Forelimb muscle (tissue), 1 donor: ENCODE measurements around the gene VASH1. TPM values are rescaled to one million over a fixed set of nuclear protein-coding genes. Genes with fewer than 3 reads are reported as not detected.
"Not testable (repeated sequence)": the region's sequence is repeated elsewhere in the genome, so short reads cannot be mapped to it uniquely, and the experiment has no call there.

Experiments used
- DNase-seq: peaks from one replicate; pipeline ENCODE4 v3.0.0-alpha.2; 2013; ENCODE audit warnings: low read depth
- polyA plus RNA-seq: library from polyadenylated mRNA; unstranded; fragments of 120-200 nt; gene quantifications from one replicate; pipeline ENCODE4 v1.2.1, GENCODE V29; 2013; ENCODE audit not compliant: insufficient read length

The VASH1 gene
- polyA plus RNA-seq, result 45.7 TPM

- no peak for DNase-seq
Measured at GRCh38 chr14:76761136-76761959, at the start of gene VASH1. VASH1 (plus strand) TSS chr14:76761468; CDS start chr14:76762822, 1,354 bp downstream.

DNA sequence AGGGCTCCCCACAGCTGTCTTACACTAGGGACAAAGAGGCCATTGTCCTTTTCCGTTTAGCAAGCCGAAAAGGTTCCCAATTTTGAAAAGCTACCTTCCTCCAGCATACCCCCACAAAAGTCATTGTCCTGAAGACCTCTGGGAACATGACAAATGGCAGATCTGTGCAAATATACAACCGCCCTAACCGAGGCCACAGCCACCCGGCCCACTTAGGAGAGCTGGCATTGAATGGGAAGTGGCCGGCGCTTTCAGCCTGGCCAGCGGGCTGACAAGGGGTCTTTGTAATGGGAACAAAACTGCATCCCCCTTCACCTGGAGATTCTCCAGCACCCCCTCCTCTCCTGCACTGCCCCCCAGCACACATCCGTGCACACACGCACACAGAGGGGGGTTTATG, 48.1 kb upstream of the VASH1 start:
- no peak for DNase-seq

DNA sequence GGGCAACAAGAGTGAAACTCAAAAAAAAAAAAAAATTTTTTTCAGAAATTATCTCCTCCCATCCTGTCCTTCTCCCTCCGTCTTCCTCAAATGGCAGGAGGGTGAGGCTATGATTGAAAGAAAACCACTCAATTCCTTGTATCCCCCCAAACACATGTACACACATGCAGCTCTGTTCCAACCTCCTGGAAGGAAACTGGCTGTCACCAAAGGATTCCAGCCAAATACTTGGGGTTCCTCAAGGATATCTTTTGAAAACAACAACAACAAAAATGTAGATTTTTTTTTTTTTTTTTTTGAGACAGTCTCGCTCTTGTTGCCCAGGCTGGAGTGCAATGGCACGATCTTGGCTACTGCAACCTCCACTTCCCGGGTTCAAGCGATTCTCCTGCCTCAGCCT, 46.8 kb upstream of the VASH1 start:
- no peak for DNase-seq

- no peak for DNase-seq
Measured at GRCh38 chr14:76715101-76715500, 46.2 kb upstream of the VASH1 start.

- no peak for DNase-seq
Measured at GRCh38 chr14:76715511-76716081, 45.7 kb upstream of the VASH1 start.

- no peak for DNase-seq
Measured at GRCh38 chr14:76716285-76716684, 45.0 kb upstream of the VASH1 start.

DNA sequence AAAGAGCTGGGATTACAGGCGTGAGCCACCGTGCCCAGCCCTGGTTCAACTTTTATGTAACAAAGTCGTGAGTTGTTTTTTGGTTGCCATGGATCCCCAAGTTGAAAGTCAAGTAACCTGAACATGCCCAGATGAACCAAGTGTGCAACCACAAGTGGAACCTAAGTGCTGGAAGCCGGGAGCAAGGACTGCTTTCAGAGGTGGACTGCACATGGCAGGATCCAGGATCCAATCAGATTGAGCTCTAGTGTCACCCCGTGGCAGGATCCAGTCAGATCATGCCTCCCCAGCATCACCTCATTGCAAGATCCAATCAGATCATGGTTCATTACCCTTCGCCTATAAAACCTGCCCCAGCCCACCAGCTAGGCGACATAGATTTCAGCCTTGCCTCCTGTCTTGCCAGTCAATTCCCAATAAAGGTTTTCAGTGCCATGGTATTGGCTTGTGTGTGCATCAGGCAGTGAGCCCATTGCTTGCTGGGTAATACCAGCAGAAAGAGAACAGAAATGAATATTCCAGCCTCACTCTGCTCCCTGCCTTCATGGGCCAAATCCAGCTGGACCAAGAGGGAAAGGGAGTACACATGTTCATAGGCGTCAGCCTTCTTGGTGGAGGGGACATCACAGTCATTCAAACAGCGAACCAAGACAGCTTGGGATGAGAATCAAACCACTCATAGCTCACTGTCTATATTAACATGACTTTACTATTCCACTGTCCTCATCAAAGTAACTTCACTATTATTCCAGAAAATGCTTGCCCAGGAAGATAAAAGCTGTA, 43.6 kb upstream of the VASH1 start:
- no peak for DNase-seq

DNA sequence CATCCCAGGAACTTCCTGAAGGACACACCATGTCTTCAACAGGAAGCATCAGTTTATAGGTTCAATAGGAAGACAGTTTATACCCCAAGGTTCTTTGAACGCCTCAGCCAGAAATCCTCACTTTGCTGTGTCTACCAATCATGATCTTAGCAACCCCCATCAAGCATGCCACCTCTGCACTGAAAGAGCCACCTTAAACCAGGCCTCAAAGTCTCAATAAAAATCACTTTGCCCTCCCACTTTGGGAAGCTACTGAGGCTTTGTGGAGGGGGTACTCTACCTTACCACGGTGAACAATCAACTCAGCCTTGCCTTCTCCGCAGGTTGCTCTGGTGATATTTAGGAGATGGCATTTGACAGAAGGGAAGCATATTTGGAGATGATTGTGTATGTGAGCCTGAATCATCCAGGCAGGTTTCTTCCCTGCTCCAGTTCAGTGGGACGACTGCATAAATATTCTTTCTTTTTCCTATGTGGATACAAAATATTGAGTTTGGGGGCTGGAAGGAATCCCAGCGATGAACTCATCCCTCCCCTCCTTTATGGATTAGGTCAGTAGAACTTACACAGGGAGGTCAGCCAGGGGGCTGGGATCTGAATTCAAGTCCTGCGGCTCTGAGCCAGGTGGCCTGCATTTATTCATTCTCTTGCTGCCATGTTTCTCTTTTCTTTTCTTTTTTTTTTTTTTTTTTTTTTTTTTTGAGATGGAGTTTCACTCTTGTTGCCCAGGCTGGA, 42.8 kb upstream of the VASH1 start:
- peak; percentile 89 for DNase-seq

GRCh38 chr14:76719666-76720065, 41.6 kb upstream of the VASH1 start:
- DNase-seq, result no peak

GRCh38 chr14:76720382-76720813, 40.9 kb upstream of the VASH1 start:
- DNase-seq, result no peak

GRCh38 chr14:76721506-76721905, 39.8 kb upstream of the VASH1 start:
- not testable (repeated sequence) for DNase-seq

GRCh38 chr14:76724651-76725550, 36.4 kb upstream of the VASH1 start:
- DNase-seq, result no peak

- no peak for DNase-seq
Measured at GRCh38 chr14:76726551-76726970, 34.7 kb upstream of the VASH1 start.

DNA sequence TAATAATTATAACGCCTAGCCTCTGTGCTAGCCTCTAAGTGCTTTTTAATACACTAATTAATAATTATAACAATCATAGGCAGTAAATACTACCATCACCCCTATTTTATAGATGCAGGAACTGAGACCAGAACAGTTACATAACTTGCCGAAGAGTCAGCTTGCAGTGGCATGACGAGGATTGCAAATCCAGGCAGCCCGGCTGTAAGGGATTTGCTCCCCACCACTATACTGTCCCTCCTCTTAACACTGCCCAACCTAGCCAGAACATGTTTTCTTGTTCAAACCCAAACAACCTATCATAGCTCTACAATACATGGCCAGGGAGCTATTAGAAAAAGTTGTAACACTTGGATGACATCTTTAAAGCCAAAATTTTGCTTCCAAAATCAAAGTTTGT, 33.9 kb upstream of the VASH1 start:
- DNase-seq, result no peak

GRCh38 chr14:76727901-76728300, 33.4 kb upstream of the VASH1 start:
- DNase-seq, result no peak

GRCh38 chr14:76729258-76729657, 32.0 kb upstream of the VASH1 start:
- no peak for DNase-seq

- DNase-seq, result no peak
Measured at GRCh38 chr14:76729953-76730505, 31.2 kb upstream of the VASH1 start.

DNA sequence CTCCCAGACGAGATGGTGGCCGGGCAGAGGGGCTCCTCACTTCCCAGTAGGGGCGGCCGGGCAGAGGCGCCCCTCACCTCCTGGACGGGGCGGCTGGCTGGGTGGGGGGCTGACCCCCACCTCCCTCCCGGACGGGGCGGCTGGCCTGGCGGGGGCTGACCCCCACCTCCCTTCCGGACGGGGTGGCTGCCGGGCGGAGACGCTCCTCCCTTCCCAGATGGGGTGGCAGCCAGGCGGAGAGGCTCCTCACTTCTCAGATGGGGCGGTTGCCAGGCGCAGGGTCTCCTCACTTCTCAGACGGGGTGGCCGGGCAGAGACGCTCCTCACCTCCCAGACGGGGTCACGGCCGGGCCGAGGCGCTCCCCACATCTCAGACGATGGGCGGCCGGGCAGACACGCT, 26.8 kb upstream of the VASH1 start:
- DNase-seq, result not testable (repeated sequence)

DNA sequence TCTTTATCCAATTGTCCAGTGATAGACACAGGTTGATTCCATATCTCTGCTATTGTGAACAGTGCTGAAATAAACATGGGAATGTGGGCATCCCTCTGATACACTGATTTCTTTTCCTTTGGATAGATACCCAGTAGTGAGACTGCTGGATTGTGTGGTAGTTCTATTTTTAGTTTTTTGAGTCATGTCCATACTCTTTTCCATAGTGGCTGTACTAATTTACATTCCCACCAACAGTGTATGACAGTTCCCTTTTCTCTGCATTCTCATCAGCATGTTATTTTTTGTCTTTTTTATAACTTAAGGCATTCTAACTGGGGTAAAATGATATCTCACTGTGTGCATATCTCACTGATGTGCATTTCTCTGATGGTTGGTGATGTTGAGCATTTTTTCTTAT, 24.8 kb upstream of the VASH1 start:
- DNase-seq, result no peak

GRCh38 chr14:76741074-76741473, 20.2 kb upstream of the VASH1 start:
- DNase-seq, result no peak
